ENCODE measurements around the gene RAB7B. TPM values are rescaled to one million over a fixed set of nuclear protein-coding genes. Genes with fewer than 3 reads are reported as not detected.

The RAB7B gene
- total RNA-seq, 3 donors from 2014 or later: 0.69 to 1.3 (median 0.76) TPM

GRCh38 chr1:205965036-205965884 lies 37.9 kb downstream of the RAB7B start:
- DNase-seq (no peak), ATAC-seq (no peak)
- TF ChIP-seq, protein P1, sequence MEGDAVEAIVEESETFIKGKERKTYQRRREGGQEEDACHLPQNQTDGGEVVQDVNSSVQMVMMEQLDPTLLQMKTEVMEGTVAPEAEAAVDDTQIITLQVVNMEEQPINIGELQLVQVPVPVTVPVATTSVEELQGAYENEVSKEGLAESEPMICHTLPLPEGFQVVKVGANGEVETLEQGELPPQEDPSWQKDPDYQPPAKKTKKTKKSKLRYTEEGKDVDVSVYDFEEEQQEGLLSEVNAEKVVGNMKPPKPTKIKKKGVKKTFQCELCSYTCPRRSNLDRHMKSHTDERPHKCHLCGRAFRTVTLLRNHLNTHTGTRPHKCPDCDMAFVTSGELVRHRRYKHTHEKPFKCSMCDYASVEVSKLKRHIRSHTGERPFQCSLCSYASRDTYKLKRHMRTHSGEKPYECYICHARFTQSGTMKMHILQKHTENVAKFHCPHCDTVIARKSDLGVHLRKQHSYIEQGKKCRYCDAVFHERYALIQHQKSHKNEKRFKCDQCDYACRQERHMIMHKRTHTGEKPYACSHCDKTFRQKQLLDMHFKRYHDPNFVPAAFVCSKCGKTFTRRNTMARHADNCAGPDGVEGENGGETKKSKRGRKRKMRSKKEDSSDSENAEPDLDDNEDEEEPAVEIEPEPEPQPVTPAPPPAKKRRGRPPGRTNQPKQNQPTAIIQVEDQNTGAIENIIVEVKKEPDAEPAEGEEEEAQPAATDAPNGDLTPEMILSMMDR (IDR thresholded peaks at IDR 0.05): no peak
- Histone ChIP-seq H3K4me1 (ENCODE audit: low read depth) (no peaks in the 10 kb centered on the region), H3K9me3 (no peaks in the 10 kb centered on the region), H3K4me3 (no peak overlapping the region), H3K36me3 (ENCODE audit: low read depth) (no peaks in the 10 kb centered on the region)
- intact Hi-C loops (cut with DNase I, micrococcal nuclease): no loop called here

GRCh38 chr1:205963352-205964155 lies 39.6 kb downstream of the RAB7B start:
- ATAC-seq: no peak
- H3K36me3 ChIP-seq (ENCODE audit: low read depth): no peaks in the 10 kb centered on the region
- no peaks in the 10 kb centered on the region for H3K9me3 ChIP-seq
- no peak overlapping the region for H3K4me3 ChIP-seq
- TF ChIP-seq, protein P1 (IDR thresholded peaks at IDR 0.05): no peak
- no peak for DNase-seq
- no peaks in the 10 kb centered on the region for H3K4me1 ChIP-seq (ENCODE audit: low read depth)
- intact Hi-C loops (cut with DNase I, micrococcal nuclease): no loop called here

DNA sequence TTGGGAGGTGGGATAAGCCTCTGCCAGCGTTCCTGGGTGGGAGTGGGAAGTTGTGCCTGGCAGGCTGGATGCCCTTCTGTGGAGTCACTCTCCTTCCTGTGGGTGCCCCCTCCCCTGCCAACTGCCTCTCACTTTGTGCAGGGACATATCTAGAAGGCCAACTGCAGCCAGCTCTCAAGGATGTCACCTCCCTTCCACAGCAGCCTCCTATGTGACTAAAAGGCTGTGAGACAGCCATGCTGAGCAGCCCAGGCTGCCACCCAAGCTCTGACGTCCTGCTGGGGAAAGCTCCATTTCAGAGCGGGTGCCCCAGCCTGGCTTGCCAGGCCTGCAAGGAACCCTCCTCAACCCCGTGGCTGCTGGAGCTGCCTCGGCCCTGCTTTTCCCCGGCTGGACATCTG lies 40.4 kb downstream of the RAB7B start:
- DNase-seq (no peak), ATAC-seq (no peak)
- TF ChIP-seq, protein P1 (IDR thresholded peaks at IDR 0.05): no peak

DNA sequence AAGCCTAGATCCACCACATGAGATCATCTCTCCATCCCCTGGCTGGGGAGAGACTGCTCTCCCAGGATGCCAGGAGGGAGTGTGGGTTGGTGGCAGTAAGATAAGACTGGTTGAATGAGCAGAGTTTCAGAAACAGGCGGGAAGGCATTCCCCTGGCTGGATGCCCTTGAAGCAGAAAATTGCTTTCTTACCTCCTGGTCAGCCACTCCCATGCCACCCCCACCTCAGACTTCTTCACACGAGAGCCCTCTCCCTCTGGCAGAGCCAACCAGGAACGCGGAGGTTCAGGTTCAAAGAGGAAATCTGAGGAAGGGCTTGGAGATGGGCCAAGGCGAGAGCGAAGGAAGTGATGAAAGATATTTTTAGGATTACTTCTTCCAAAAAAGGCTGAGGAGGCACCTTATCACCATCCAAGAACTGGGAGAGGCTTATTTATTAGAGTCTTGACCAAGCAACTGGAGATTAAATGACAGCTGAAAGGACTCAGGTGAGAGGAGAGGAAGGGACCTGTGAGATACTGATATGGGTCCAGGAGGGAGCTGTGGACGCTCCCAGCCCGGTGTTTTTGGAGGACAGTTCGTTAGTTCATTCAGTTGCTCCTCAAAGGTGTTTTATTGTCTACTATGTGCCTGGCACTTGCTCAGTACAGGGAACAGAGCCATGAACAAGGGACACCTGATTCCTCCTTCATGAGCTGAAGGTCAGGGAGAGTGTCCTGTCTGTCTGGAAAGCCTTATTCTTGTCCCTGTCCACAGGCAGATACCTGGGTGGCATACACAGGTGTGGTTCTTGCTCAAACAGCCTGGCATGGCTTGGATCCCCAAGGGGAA lies 41.0 kb downstream of the RAB7B start:
- no peak for DNase-seq
- no peak for ATAC-seq
- Histone ChIP-seq H3K9me3 (no peaks in the 10 kb centered on the region), H3K36me3 (ENCODE audit: low read depth) (no peaks in the 10 kb centered on the region), H3K4me1 (ENCODE audit: low read depth) (no peaks in the 10 kb centered on the region), H3K4me3 (no peak overlapping the region)
- intact Hi-C loops (cut with DNase I, micrococcal nuclease): no loop called here
- TF ChIP-seq, protein P1 (IDR thresholded peaks at IDR 0.05): no peak

More for the DNA sequence above, 40.4 kb downstream of the RAB7B start:
- intact Hi-C loops (cut with DNase I, micrococcal nuclease): no loop called here
- Histone ChIP-seq H3K9me3 (no peaks in the 10 kb centered on the region), H3K4me3 (no peak overlapping the region), H3K36me3 (ENCODE audit: low read depth) (no peaks in the 10 kb centered on the region), H3K4me1 (ENCODE audit: low read depth) (no peaks in the 10 kb centered on the region)

- intact Hi-C loops (cut with DNase I, micrococcal nuclease): no loop called here
- Histone ChIP-seq H3K4me1 (ENCODE audit: low read depth) (no peaks in the 10 kb centered on the region), H3K36me3 (ENCODE audit: low read depth) (no peaks in the 10 kb centered on the region), H3K9me3 (no peaks in the 10 kb centered on the region), H3K4me3 (no peak overlapping the region)
- TF ChIP-seq, protein P1 (IDR thresholded peaks at IDR 0.05): no peak
- ATAC-seq (no peak), DNase-seq (no peak)
Observed at GRCh38 chr1:205961405-205961804, 41.8 kb downstream of the RAB7B start.

Data from mucosa of descending colon (tissue), 3 donors.